GM18861 (cell line): ENCODE data around the gene UBE2I.

ENCODE experiments used
- ATAC-seq: cut with Tn5 transposase; IDR thresholded peaks from one replicate; pipeline ENCODE4 v1.9.1; 2021; ENCODE audit not compliant: unreplicated experiment

The UBE2I gene

GRCh38 chr16:1355591-1355990, 46.2 kb downstream of the UBE2I start:
- no peak for ATAC-seq

DNA sequence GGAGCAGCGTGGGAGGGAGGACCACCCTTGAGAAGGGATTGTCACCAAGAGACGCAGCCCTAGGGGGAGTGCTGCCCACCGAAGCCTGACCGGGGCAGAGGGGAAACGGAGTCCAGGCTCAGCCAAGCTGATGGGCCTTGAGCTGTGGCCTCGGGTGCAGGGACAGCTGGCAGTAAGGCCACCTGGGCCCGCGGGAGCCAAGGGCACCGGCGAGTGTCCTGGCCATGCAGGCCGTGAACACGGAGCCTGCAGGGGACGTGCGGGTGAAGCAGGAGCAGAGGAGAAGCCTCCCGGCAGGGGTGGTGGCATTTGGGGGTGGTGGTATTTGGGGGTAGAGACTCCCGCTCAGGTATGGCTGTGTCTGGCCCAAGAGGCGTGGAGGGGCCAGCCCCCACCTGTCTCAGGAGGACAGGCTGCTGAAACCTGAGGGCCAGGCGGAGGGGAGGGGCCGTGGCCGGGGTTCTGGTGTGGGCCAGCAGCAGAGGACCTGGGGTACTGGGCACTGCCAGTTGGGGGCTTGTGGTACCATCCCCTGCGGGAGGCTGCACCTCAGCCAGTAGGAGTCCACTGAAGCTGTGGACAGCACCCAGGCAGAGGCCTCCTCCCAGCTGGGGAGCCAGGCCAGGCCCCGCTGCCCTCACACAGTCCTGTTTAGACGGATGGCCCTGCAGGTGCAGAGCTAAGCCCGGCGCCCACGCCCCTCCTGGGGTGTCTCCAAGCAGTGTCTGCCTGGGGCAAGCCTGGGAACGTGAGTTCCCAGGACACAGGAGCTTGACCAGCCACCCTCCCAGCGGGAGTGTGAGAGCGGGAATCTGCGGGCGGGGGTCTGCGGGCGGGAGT, 46.8 kb downstream of the UBE2I start:
- ATAC-seq: no peak

DNA sequence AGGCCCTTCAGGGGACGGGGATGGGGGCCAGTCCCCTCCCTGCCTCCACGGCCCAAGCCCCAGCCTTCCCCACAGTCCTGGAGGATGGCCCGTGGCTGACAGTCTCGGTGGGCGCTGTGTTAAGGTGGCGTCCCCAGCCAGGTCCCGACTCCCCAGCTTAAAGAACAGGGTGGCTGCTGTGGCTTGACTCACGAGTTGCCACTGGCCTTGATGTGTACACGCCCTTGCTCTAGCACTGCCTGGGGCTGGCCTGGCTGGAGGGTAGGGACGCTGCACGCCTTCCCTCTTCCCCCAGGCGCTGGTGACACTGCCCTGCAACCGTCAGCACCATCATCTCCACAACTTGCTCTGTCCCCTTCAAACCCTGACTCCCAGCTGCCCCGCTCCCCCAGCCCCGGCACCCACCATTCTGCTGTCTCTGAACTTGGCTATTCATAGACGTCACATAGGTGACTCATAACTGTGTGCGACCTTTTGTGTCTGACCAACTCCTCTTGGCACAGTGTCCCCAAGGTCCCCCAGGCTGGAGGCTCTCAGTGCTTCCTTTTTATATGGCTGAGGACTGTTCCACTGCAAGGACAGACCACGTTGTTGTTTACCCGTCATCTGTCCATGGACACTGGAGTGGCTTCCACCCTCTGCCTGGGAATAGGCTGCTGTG, 48.6 kb downstream of the UBE2I start:
- no peak for ATAC-seq

- ATAC-seq: no peak
Observed at GRCh38 chr16:1361685-1362360, 52.4 kb downstream of the UBE2I start.

DNA sequence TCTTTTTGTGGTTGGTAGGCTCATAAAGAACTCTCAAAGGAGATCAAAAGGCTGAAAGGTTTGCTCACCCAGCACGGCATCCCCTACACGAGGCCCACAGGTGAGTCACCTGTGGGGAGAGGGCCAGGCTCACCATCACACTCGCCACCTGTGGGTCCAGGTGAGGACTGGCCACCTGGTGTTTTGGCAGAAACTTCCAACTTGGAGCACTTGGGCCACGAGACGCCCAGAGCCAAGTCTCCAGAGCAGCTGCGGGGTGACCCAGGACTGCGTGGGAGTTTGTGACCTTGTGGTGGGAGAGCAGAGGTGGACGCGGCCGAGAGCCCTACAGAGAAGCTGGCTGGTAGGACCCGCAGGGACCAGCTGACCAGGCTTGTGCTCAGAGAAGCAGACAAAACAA, 53.4 kb downstream of the UBE2I start:
- no peak for ATAC-seq

GRCh38 chr16:1363501-1364041, 54.1 kb downstream of the UBE2I start:
- ATAC-seq: no peak

DNA sequence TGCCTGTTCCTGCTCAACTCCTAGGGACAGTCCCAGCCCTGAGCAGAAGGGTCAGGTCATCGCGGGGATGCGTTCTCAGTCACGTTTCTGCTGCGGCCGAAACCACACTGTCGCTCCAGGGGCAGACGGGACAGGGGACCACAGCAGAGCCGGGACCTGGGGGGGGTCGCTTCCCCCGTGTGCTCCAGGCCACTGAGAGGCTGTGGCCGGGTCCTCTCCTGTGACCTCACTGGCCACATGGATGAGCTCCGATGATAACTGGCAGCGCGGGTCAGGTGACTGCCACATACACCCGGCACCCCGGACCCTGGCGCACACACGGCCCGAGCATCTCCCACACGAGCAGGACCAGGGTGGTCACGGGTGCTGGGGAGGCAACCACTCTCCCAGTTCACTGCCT, 55.1 kb downstream of the UBE2I start:
- no peak for ATAC-seq

DNA sequence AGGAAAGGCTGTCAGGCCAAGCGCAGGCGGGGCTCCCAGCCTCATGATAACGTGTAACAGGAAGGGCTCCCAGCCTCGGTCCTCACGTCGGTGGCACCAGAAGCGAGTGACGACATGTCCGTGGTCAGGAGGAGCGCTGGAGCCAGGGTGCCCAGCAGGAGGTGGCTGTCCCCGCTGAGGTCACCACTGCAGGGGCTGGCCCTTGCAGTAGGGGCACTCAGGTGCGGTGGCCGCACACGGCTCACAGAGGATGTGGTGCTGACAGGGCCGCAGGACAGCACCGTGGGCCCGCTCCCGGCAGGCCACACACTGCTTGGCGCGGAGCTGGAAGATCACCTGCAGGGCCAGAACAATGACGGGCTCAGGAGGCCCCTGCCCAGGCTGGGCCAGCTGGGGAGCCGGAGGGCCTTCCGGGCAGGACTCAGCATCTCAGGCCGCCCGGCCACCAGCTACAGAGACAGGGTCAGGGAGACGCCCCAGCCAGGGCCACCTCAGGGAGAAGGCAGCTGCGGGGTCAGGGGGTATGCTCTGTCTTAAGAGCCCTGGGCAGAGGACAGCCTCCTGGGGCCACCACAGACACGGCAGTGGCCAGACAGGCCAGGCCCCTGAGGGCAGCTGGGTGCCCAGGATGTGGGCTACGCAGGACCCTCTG, 56.8 kb downstream of the UBE2I start:
- ATAC-seq: no peak

DNA sequence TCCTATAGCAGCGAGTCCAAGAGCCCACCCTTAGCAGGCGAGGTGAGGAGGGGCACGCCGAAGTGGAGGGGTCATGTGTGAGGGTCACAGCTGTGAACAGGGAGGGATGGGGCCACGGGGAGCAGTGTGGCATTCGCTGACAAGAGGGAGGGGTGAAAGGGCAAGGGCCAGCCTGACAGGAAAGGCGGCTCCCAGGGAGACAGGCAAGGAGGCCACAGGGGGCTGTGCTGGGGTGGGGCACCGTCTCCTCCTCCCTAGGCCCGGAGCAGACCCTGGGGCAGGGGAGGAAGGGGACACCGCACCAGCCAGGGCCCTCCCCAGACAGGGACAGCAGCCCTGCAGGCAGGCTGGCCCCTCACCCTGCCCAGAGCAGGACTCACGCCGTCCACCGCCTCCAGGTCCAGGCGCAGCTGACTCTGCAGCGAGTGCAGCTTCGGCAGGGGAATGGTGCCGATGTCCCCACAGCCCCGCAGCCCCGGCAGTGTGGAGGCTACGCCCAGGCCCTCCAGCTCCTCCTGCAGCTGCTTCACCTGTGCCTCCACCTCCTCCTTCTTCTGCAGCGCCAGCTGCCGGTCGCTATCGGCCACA, 57.4 kb downstream of the UBE2I start:
- no peak for ATAC-seq

DNA sequence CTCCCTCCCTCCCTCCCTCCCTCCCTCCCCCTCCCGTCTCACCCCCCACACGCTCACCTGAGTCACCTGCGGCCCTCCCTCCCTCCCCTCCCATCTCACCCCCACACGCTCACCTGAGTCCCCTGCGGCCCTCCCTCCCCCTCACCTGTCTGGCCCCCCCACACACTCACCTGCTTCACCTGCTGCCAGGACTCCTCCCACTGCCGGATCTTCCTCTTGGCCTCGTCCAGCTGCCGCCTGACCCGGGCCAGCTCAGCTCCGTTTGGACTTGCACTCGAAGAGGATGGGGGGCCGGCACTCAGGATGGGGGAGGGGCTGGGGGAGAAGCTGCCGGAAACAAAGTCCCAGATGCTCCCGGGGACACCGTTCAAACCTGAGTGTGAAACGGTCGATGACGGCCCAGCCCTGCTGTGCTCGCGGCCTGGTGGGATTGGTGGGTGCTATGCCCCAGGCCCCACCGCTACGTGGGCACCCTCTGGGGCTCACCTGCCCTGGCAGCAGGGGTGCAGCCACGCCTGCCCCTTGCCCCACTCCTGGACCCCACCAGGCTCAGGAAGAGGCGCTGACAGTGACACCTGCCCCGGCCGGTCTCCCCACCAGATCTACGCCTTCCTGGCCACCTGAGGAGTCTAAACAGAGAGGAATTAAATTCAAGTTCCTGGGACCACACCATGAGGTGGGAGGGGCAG, 58.2 kb downstream of the UBE2I start:
- ATAC-seq: no peak

DNA sequence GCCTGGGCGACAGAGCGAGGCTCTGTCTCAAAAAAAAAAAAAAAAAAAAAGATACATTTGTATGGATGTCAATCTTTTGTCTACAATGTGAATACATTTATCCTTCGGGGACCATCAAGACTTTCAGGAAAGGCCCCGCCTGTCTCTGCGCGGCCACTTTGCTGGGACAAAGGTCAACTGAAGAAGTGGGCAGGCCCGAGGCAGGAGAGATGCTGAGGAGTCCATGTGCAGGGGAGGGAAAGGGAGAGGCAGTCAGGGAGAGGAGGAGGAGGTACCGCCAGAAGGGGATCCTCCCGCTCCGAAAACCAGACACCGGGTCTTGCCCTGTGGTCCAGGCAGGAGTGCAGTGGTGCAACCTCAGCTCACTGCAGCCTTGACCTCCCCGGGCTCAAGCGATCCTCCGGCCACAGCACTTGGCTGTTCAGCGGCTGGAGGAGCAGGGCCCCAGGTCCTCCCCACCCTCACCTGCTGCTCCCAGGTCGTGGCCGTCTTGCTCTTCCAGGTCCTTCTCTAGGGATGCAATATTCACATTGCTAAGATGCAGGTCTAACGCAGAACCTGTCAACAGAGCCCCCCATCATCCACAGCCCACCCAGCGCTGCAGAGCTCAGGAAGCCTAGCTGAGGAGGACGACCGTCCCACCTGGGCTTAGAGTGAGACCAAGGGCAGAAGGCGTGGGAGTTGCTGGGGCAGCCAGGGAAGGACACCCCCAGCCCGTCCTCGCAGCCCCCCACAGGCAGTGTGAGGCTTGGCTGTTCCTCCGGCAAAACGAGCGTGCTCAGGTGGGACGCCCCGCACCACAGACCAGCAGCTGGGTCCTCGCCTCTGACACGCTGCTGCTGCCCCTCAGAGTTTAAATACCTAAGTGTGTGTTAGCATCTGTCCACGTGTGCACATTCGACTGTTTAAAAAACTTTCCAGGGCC, 61.9 kb downstream of the UBE2I start:
- ATAC-seq: no peak

- ATAC-seq: no peak
Observed at GRCh38 chr16:1372292-1372950, 63.0 kb downstream of the UBE2I start.

DNA sequence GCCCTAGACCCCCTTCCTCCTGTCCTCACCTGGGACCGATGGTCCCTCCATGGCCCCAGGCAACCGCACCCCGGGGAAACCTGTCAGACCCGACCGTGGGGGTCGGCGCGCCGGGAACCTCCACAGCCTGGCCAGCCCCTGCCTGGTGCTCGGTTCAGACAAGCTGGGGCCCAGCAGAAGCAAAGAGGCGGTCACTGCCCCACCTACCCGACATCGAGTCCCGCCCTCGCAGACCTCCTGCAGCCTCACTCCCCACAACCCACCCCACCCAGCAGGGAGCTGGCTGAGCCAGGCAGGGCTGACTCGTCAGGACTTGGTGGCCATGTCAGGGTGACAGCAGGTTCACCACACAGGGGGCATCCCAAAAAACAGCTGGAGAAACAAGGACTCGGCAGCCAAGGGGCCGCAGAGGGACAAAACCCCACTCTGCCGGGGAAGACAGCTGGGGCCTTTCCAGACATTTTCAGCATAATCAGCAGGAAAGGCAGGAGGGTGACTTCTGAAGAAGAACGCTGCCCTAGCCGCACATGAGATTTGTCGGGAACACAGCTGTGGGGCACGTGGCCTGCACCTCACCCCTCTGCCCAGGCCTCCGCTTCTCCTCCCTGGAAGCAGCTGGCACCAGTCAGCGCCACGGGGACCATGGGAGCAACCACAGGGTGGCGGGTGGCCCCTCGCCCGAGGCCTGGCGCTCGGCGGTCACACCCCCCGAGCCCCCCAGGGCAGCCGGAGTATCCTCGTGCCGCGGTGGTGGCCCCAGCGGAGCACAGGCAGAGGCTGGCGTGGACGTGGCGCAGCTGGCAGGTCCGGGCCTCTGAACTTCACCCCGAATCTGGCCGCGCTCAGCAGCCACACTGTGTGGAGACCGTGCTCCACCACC, 65.2 kb downstream of the UBE2I start:
- ATAC-seq: no peak

GRCh38 chr16:1375298-1375640, 65.8 kb downstream of the UBE2I start:
- ATAC-seq: no peak

- no peak for ATAC-seq
Observed at GRCh38 chr16:1375741-1376410, 66.4 kb downstream of the UBE2I start.
